ENCODE results near the gene SPINK6.

SPINK6 gene

DNA sequence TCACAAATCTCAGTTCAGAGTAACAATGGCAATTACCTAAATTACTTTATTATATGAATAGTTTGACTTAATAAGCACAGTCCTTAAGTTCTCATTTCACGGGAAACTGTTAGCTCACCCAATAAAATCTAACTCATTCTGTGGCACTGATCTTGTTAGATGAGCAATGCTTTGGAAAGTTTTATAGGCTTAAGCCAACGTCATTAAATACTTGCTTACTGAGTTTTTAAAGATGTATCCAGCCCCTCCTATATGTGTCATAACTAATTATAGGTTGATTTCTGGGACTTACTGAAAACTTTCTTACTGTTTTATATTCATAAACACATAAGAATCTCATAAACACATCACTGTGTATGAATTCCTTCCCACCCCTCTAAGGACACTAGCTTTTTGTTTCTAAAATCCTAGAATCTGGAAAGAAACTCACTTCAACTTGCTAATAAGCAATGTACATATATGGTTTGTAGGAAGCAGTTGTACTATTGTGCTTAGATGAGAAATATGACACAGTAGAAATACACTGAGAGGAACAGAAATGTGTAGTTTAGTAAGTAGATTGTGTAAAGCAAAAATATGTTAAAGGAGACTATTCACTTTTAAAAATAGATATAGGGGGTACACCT, 21.4 kb downstream of the SPINK6 start:
- DNase-seq = no peak

DNA sequence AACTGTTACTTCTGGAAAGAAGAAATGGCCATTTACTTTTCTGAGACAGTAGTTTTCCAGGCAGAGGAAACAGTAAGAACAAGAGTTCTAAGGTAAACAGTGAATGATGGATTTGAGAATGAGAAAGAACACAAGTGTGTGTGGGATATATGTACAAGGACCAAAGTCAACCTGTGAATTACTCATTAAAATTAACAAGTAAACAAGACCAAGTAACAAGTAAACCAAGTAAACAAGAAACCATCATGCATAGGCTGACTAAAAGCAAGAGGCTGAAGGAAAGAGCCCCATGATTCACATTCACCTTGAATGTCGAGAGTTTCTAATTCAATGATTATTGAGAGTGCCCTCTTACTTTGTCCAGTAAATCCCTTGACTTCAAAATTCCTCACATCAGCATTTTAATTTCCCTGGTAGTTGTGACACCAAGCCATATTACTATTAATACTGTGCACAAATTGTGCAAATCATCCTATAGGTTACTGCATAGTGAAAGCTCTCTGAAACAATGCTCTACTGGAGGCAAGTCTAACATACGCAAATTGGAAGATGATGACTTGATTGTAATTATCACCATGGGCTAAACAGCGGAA, 25.6 kb downstream of the SPINK6 start:
- DNase-seq = no peak

DNA sequence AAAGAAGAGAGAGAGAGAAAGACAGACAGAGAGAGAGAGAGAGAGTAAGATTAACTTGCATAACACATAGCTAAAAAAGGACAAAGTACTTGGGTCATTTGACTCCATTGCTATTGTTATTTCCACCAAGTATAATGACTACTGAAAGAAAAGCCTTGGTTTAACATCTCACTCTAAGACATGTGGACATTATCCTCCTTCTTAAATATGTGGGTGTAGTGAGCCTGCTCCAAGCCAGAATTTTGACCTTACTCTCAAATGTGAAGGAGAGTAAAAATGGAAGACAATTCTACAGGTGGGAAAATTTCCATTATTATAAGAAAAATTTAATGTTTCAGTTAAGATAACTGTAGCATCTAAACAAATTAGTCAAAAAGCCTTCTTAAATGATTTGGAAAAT, 27.0 kb downstream of the SPINK6 start:
- DNase-seq = no peak

DNA sequence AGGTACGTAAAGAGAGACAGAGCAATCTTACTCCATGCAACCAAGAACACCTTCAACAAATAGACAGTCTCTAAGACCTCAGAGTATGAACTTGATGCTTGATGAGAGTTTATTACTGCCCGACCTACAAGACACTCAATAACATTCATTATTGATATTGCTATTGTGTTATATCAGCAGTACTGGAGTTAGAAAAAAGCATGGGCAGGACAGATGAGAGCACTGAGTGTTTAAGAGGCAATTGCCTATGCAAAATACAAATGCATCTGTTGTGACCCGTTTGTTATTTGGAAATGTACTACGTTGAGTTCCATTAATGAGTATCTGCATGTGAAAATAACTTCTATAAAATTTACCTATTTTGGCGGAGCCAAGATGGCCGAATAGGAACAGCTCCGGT, 27.4 kb downstream of the SPINK6 start:
- no peak for DNase-seq

DNA sequence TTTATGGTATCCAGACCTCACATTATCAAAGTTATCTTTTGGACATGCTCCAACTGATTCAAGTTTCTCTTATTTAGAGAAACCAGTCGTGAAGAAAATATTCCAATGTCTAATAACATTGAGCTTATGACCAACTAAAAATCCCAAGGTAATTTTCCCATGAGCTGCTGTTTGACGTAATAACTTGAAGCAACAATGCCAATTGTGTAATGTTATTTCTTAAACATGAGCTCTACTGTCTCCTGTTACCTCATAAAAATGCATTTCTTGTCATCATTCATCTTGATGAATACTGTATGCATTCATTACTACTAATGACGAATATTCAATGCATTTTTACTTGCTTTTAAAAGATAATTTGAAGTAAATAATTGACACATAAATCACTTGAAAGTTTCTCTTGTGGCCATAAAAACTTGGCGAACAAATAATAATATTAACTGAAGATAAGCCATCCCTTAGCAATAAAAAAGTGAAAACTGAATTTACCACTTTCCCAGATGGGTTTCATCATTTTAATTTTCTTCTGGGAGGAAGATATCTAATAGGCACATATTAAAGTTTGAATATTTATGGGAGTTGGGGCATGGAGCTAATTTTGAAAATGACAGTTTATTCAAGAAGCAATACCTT, 35.1 kb downstream of the SPINK6 start:
- no peak for DNase-seq

DNA sequence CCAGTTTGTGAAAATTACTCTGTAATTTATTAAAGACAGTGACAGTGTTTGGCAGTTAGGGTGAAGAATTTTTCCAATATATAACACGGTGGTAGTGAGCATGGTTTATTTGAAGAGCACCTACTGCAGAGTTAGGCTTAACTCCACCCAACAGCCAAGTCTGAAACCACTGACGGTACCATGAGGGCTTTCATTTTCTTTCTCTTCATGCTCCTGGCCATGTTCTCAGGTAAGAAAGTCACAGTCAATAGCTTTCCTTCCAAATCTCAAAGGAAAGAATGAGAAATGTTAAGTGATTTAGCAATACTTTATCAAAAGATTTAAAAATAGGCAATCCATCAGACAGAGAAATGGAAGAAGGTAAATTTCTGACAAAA, 35.6 kb downstream of the SPINK6 start, which contains the start of gene MARCOL:
Gene MARCOL, plus strand, starts transcription at position 108 of the 377 bp plus-strand sequence. Its CDS starts 73 bp downstream, at position 181.
- no peak for DNase-seq

DNA sequence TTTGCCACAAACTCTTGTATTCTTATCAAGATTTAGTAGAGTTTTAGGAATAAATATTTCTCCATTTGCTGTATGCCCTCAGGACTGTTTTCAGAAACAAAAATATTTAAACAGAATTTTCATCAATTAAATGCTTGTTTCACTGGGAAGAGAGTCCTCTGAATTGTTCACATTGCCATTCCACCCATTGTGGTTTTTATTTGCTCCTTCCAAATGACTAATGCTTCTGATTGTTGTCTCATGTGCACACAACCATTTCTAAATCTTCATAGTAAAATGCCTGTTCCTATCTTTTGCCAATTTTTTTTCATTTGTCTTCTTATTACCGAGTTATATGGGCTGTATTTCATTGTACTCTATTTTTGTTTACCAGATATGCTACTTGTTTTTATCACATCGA, 46.1 kb downstream of the SPINK6 start:
- DNase-seq = no peak

DNA sequence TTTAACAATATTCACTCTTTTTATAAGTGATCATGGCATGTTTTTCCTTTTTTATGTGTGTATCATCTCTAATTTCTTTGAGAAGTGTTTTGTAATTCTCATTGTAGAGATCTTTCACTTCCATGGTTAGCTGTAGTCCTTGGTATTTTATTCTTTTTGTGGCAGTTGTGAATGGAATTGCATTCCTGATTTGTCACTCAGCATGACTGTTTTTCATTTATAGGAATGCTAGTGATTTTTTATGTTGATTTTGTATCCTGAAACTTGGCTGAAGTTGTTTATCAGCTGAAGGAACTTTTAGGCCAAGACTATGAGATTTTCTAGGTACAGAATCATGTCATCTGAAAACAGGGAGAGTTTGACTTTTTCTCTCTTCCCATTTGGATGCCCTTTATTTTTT, 52.6 kb downstream of the SPINK6 start:
- no peak for DNase-seq

DNA sequence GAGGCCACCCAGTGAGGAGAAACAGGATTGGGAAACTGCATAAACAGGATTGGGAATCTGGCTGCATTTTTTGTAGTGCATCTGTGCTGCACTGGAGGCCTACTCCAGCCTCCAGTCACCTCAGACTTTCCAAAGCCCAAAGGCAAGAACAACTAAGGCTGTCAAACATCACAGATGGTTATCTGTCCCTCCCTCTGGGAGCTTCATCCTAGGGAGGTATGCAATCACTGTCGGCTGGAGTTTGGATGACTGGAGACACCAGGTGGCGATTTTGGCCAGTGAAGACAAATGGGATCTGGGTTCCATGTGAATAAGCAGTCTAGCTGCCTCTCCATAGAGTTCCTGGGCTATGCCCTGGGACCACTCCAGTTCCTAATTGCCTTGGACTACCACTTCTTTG, 56.4 kb downstream of the SPINK6 start:
- no peak for DNase-seq

DNA sequence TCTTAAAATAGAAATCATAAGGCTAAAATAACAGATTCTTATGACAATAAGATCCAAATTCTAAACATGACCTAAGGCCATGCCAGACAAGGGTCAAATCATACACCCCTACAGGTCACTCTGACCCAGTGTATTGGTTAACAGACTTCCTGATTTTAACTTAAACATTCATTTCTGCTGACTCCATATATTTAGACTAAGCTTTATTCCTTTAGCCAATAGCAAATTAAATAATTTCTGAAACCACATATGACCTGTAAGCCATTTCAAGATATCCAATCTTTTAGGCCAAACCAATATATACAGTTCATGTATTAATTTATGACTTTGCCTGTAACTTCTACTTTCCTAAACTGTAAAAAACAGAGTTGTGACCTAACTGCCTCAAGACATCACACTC, 58.4 kb downstream of the SPINK6 start:
- no peak for DNase-seq

All from activated gamma-delta T cell treated with Interleukin-2 at 50 U/mL for 16 hours (primary cell).